ENCODE results near the gene ANKRD29. TPM values are rescaled to one million over a fixed set of nuclear protein-coding genes. Genes with fewer than 3 reads are reported as not detected.
A peak's percentile ranks its signal among the peaks of the same experiment; 100 is the strongest.

ANKRD29 gene
- total and polyA plus RNA-seq, 2 of the 4 experiments (the other 2 are of a cell fraction), result 0.18 to 0.31 TPM

DNA sequence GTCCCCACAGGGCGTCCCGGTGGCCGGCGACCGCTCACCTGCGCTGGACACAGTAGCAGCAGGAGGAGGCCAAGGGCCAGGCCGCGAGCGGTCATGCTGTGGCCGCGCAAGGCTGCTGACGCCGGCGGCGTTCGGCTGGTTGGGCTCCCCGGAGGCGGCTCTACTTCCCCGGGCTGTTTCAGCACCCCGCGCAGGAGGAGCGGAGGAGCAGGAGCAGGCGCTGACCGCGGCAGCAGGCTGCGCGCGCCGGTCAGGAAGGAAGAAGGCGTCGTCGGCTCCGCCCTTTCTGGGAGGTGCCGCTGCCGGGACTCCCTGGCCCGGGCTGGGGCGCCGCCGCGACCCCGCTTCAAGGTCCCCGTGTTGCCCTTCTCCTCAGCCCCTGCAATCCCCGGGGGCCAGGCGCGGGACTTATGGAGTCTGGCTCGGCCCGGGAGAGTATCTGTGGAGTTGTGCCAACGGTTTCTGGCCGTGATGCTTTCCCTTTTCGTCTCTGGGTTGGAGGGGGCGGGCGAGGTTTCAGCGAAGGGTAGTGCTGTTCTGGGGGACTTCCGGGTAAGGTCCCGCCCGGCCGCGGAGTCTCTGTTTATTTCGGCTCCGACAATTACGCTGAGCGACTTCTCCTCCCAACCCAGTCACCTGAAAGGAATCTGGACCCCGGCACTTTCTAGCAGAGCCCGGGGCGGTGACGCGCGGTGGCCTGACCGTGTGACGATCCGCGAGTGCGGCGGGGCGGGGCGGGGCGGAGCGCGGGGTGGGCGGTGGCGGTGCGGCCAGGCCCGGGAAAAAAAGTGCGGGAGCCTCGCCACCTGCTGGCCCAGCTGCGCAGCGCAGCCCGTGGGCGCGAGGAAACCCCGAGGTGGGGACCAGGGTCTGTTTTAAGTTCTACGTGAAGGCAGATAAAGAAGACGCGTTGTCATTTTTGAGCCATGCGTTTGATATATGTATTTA is 76.2 kb downstream of the ANKRD29 start, which contains the start of gene NPC1:
Gene NPC1, minus strand, starts transcription at position 258 of the 948 bp plus-strand sequence. Its CDS starts 163 bp downstream, at position 95.
- peak within 1 kb of the TSS; percentile 92 for H2BK5ac ChIP-seq (ENCODE audit: low read depth, low read length, poor library complexity, severe bottlenecking)
- H3K79me1 ChIP-seq (ENCODE audit: low read depth in 1 of 2, low read length in 2 of 2), result peaks cover 10 to 37% of the 10 kb centered on the region in 2 experiments
- H4K5ac ChIP-seq (ENCODE audit: low read depth, low read length), result peak within 1 kb of the TSS; percentile 56
- BruUV-seq (replicated peaks), result no TSS peak
- H3K9me1 ChIP-seq (ENCODE audit: insufficient read depth, low read length), result peaks cover 5% of the 10 kb centered on the region; the same call in 1 of the 2 replicates
- peaks cover 2% of the 10 kb centered on the region; the same call in 1 of the 2 replicates for H3K4me1 ChIP-seq (ENCODE audit: control insufficient read depth, insufficient read depth, low read length)
- peak within 1 kb of the TSS; percentile 94 for H3K9ac ChIP-seq (ENCODE audit: low read depth, low read length)
- H4K91ac ChIP-seq (ENCODE audit: insufficient read depth, low read depth, low read length), result peak within 1 kb of the TSS; percentile 95
- H2AK9ac ChIP-seq (replicated peaks; ENCODE audit: low read depth, low read length, poor library complexity), result peak within 1 kb of the TSS; percentile 95
- H3K36me3 ChIP-seq (ENCODE audit: control insufficient read depth, insufficient read depth, low read length), result no peaks in the 10 kb centered on the region; the same call in 1 of the 2 replicates
- no peaks in the 10 kb centered on the region for H3K27me3 ChIP-seq (ENCODE audit: control insufficient read depth, insufficient read depth, low read length)
- peak within 1 kb of the TSS; percentile 97 for H3K23ac ChIP-seq (ENCODE audit: low read depth, low read length)
- DNase-seq, result peak; percentile 92
- CTCF ChIA-PET, result interaction anchor here (1.9 kb wide), 1 partner anchor 70 kb away, joined by 4 read pairs; no protein-coding TSS in a partner anchor
- peak within 1 kb of the TSS; percentile 99 for H2AFZ ChIP-seq (replicated peaks; ENCODE audit: low read length, poor library complexity)
- peak within 1 kb of the TSS; percentile 94 for H3K56ac ChIP-seq (ENCODE audit: extremely low read depth, insufficient read depth, low read length)
- intact Hi-C loops (cut with micrococcal nuclease) (loop anchor here (2.0 to 5.0 kb wide), 2 partner anchors 70 to 84 kb away; partner anchors contain the start of gene RMC1), in situ Hi-C loops (cut with MboI; ENCODE audit: low sequenced_read_pairs) (no loop called here), dilution Hi-C loops (cut with HindIII; ENCODE audit: low sequenced_read_pairs, unreplicated experiment) (no loop called here)
- POLR2A ChIA-PET (ENCODE audit: unreplicated experiment), result no interaction called here
- peak within 1 kb of the TSS; percentile 75 for H3K4me3 ChIP-seq (ENCODE audit: insufficient read depth, low read depth, low read length)
- peak within 1 kb of the TSS; percentile 86 for H2BK15ac ChIP-seq (ENCODE audit: low read depth, low read length)
- H4K20me1 ChIP-seq (ENCODE audit: insufficient read depth, low read length), result peaks cover 21% of the 10 kb centered on the region; the same call in 1 of the 2 replicates
- peak within 1 kb of the TSS; percentile 95 for H3K4ac ChIP-seq (ENCODE audit: low read depth, low read length)
- peak within 1 kb of the TSS; percentile 35 to 97 for H4K8ac ChIP-seq (ENCODE audit: low read depth in 2 of 2, low read length in 2 of 2)
- TF ChIP-seq FOS (IDR thresholded peaks at IDR 0.05; ENCODE audit: low read depth, low read length), result no peak; the same call in 1 of the 2 replicates
- TF ChIP-seq MAZ (IDR thresholded peaks at IDR 0.05; ENCODE audit: borderline replicate concordance, low read depth, low read length), result peak; percentile 44; the same call in 1 of the 2 replicates
- TF ChIP-seq BHLHE40 (IDR thresholded peaks at IDR 0.05; ENCODE audit: low read depth, low read length), result peak; percentile 27
- TF ChIP-seq RCOR1 (IDR thresholded peaks at IDR 0.05; ENCODE audit: insufficient replicate concordance, low read length), result no peak
- TF ChIP-seq, protein P1, sequence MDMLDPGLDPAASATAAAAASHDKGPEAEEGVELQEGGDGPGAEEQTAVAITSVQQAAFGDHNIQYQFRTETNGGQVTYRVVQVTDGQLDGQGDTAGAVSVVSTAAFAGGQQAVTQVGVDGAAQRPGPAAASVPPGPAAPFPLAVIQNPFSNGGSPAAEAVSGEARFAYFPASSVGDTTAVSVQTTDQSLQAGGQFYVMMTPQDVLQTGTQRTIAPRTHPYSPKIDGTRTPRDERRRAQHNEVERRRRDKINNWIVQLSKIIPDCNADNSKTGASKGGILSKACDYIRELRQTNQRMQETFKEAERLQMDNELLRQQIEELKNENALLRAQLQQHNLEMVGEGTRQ (IDR thresholded peaks at IDR 0.05; ENCODE audit: low read depth, low read length), result no peak
- peak; percentile 74 for TF ChIP-seq RAD21 (IDR thresholded peaks at IDR 0.05; ENCODE audit: low read length)
- TF ChIP-seq SMC3 (IDR thresholded peaks at IDR 0.05; ENCODE audit: low read depth, low read length), result peak; percentile 61
- TF ChIP-seq MXI1 (IDR thresholded peaks at IDR 0.05; ENCODE audit: borderline replicate concordance, low read depth, low read length), result peak; percentile 49; the same call in 1 of the 2 replicates
- TF ChIP-seq CHD1 (IDR thresholded peaks at IDR 0.05; ENCODE audit: low read depth, low read length), result no peak
- TF ChIP-seq, protein P2, sequence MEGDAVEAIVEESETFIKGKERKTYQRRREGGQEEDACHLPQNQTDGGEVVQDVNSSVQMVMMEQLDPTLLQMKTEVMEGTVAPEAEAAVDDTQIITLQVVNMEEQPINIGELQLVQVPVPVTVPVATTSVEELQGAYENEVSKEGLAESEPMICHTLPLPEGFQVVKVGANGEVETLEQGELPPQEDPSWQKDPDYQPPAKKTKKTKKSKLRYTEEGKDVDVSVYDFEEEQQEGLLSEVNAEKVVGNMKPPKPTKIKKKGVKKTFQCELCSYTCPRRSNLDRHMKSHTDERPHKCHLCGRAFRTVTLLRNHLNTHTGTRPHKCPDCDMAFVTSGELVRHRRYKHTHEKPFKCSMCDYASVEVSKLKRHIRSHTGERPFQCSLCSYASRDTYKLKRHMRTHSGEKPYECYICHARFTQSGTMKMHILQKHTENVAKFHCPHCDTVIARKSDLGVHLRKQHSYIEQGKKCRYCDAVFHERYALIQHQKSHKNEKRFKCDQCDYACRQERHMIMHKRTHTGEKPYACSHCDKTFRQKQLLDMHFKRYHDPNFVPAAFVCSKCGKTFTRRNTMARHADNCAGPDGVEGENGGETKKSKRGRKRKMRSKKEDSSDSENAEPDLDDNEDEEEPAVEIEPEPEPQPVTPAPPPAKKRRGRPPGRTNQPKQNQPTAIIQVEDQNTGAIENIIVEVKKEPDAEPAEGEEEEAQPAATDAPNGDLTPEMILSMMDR (conservative IDR thresholded peaks at IDR 0.05; ENCODE audit: low read depth, low read length), result peak; percentile 80
- peak; percentile 86 for TF ChIP-seq POLR2A (IDR thresholded peaks at IDR 0.05; ENCODE audit: low read depth, low read length)
- peak within 1 kb of the TSS; percentile 63 for H2AK5ac ChIP-seq (ENCODE audit: low read depth, low read length)
- peak within 1 kb of the TSS; percentile 98 for H2BK120ac ChIP-seq (ENCODE audit: low read depth, low read length)
- H3K9me3 ChIP-seq (ENCODE audit: control insufficient read depth, insufficient read depth, low read length), result no peaks in the 10 kb centered on the region
- peak within 1 kb of the TSS; percentile 67 for H3K18ac ChIP-seq (ENCODE audit: low read depth, low read length)
- H3K4me2 ChIP-seq (ENCODE audit: low read depth, low read length), result peak within 1 kb of the TSS; percentile 96
- H2BK20ac ChIP-seq (ENCODE audit: low read depth, low read length), result peak within 1 kb of the TSS; percentile 80; the same call in 1 of the 2 replicates
- peak within 1 kb of the TSS; percentile 96 for H3K27ac ChIP-seq (ENCODE audit: insufficient read depth, low read length)
- 4% methylated on average over 42 of the region's 95 CpGs; no CpG with 5 or more reads in 1 of the 2 experiments for WGBS, 2 experiments (ENCODE audit: extremely low coverage in 2 of 2, insufficient read length in 1 of 2)
- peak; percentile 97 for ATAC-seq (ENCODE audit: low read depth)
- H3K14ac ChIP-seq (replicated peaks; ENCODE audit: low read depth, low read length), result peak within 1 kb of the TSS; percentile 95

Measured in IMR-90 (cell line).